Colon (tissue), 2 donors: ENCODE results near the gene BANP.
"Not testable (repeated sequence)": the region's sequence is repeated elsewhere in the genome, so short reads cannot be mapped to it uniquely, and the experiment has no call there.

Experiments
- FAIRE-seq: peaks from 2 replicates; lab custom pipeline; 2012; peaks lifted over from hg19 to GRCh38; lab: Jason Lieb, UNC
- donor health status: control.
- donor health status: control.

Gene BANP, protein sequence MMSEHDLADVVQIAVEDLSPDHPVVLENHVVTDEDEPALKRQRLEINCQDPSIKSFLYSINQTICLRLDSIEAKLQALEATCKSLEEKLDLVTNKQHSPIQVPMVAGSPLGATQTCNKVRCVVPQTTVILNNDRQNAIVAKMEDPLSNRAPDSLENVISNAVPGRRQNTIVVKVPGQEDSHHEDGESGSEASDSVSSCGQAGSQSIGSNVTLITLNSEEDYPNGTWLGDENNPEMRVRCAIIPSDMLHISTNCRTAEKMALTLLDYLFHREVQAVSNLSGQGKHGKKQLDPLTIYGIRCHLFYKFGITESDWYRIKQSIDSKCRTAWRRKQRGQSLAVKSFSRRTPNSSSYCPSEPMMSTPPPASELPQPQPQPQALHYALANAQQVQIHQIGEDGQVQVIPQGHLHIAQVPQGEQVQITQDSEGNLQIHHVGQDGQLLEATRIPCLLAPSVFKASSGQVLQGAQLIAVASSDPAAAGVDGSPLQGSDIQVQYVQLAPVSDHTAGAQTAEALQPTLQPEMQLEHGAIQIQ

GRCh38 chr16:87950765-87951551, at the start of gene BANP:
TSS of gene BANP (plus strand) at chr16:87951434. CDS start at chr16:87975116, 23,682 bp downstream.
- no peak for FAIRE-seq

DNA sequence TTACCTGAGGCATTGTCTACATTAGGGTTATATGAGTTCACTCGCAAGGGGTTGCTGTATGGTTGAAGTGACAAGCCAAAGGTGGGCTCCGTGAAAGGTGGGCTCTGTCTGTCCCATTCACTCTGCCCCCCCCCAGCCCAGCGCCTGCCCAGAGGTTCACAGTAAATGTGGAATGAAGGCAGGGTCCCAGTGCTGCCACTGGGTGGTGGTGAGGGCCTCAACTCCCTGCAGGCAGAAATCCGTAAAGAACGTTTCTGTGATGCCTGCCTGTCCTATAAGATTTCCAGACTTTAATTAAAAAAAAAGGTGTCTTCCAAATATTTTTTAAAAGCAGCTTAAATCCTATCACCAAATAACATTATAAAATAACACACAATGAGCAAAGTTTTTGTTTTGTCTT, 46.3 kb upstream of the BANP start:
- FAIRE-seq, result not testable (repeated sequence)

GRCh38 chr16:87905521-87905920, 45.7 kb upstream of the BANP start:
- FAIRE-seq, result not testable (repeated sequence)

- not testable (repeated sequence) for FAIRE-seq
Observed at GRCh38 chr16:87908101-87908500, 43.1 kb upstream of the BANP start.

GRCh38 chr16:87909203-87909935, 41.9 kb upstream of the BANP start:
- not testable (repeated sequence) for FAIRE-seq

DNA sequence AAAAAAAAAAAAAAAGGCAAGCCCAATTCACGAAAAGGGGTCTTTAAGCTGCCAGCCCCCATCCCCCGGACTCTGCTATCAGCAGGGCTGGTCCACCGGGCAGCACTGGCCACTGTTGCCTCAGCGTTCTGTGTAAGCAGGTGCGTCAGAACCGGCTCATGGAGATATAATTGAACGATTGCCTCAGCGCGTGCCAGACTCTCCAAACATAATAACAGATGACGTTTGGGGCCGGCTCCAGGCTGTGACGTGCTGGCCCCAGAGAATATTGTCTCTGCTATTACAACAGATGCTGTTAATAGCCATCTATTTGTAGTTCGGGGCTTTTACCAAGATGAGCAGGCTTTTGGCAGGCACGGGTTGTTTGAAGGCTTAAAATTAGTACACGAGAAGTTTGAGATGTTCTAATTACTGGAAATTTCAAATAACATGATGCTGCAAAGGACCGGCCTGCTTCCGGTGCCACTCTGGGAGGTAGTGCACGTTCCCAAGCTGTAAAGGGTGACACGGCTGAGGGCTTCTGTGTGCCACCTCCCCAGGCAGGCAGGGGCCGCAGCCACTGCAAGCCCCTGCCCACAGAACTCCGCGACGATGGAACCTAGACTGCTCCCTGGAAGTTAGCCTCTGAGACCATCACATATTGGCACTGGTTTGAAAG, 40.0 kb upstream of the BANP start:
- FAIRE-seq, result not testable (repeated sequence)

DNA sequence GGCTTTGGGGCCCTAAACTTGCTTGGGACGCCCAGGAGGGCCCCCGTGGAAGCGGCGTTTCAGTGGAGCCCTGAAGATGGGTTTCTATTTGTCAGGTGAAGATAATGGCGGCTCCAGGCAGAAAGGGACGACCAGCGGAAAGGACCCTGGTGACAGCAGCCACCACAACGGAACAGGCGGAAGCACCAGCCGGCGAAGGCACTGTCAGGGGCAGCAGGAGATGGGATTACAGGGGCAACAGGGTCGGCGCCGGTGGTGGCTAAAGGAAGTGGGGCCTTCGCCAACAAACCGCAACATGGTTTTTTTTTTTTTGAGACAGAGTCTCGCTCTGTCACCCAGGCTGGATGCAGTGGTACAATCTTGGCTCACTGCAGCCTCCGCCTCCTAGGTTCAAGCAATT, 38.5 kb upstream of the BANP start:
- FAIRE-seq, result not testable (repeated sequence)

DNA sequence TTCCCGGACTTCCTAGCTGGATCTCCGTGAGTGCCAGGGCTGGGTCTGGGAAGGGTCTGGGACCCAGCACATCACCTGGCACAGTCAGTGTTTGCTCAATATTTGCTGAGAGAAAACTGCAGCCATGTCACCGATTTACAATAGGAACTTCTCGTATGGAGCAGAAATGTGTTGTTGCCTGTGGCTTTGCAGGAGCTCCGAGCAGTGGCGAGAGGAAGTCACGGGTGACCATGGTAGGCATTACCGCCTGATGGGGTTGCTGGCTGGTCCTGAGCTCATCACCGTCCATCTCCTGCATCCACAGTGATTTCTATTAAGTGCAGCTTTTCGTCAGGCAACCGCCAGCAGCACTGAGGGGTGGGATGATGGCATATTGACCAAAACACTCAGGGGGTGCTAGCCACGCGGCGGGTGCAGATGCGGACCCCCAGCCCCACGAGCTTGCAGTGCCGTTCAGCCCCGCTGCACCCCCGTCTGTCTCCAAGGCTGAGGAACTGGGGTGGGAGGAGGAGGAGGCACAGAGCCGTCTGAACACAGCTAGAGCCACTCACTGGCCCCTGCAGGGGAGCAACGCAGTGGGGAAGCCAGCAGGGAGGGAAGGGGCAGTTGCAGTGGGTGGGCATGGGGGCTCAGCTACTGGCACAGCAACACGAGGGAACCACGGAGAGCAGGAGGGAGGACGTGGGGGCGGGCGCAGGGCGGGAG, 37.1 kb upstream of the BANP start:
- not testable (repeated sequence) for FAIRE-seq

DNA sequence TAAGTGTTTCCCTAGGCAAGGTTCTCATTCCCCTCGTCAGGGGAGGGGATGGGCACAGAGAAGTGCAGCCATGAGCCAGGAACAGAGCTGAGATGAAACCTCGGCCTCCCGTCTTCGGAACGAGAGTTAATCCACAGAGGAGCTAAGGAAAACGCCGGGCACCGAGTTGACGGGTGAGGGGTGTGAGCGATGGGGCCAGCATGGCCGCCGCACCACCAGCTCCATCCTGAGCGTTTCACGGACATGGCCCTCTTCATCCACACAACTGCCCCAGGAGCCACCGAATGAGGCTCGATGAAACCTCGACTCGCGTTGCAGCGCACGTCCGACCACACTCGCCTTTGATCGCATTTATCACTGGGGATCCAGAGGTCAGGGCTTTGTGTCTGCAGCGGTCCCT, 36.4 kb upstream of the BANP start:
- FAIRE-seq, result no peak

DNA sequence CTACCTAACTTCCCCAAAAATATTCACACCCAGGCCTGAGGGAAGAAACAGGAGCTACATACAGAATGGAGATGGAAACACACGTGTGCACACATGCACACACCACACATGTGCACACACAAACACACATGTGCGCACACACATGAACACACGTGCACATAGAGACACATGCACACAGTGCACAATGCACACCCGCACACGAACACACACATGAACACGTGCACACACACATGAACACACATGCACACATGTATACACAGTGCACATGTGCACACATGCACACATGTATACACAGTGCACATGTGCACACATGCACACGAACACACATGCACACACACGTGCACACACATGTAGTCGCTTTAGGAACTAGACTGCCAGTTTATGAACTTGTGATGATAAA, 33.7 kb upstream of the BANP start:
- no peak for FAIRE-seq

GRCh38 chr16:87918338-87918737, 32.9 kb upstream of the BANP start:
- FAIRE-seq, result no peak

- no peak for FAIRE-seq
Observed at GRCh38 chr16:87918866-87919680, 32.2 kb upstream of the BANP start.

DNA sequence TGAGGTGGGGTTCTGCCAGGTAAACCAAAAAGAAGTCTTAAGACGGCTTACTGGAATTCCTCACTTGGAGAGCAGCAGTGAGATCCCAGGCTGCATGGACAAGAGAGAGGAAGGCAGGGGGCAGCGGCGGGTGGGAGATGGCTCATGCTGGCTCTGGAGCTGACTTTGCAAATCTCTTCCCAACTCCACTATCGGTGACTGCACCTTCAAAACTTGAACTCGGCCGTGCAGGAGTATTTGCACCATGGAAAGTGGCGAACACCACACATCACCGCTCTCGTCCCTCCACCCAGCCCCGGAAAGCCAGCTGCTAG, 31.6 kb upstream of the BANP start:
- no peak for FAIRE-seq

- no peak for FAIRE-seq
Observed at GRCh38 chr16:87921236-87921773, 29.9 kb upstream of the BANP start.

DNA sequence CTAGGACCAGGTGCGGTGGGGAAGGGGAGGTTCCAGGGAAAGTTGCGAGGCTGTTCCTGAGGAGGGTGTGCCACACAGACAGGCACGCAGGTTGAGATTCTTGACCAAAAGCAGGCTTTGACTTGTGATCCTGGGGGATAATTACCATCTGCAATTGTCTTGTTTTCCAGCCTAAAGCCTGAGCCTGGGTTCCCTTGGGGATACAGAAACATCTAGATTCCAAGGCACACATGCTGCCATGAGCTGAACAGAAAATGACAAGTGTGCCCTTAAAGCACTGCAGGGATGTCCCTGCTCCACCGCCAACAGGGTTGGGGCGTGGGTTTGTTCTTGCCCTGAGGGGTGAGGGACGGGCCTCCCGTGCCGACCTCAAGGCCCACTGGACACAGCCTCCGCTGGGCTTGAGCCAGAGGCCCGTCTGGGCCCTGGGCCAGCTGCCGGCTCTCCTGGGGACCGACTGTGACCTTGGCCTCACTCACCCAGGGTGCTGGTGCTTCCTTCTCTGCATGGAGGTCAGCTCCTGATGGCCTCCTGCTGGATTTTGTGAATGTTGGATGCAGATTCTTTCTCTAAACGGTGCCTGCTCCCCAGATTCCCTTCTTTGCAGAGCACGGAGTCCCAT, 28.9 kb upstream of the BANP start:
- FAIRE-seq, result no peak

GRCh38 chr16:87924041-87924810, 27.0 kb upstream of the BANP start:
- FAIRE-seq, result no peak

DNA sequence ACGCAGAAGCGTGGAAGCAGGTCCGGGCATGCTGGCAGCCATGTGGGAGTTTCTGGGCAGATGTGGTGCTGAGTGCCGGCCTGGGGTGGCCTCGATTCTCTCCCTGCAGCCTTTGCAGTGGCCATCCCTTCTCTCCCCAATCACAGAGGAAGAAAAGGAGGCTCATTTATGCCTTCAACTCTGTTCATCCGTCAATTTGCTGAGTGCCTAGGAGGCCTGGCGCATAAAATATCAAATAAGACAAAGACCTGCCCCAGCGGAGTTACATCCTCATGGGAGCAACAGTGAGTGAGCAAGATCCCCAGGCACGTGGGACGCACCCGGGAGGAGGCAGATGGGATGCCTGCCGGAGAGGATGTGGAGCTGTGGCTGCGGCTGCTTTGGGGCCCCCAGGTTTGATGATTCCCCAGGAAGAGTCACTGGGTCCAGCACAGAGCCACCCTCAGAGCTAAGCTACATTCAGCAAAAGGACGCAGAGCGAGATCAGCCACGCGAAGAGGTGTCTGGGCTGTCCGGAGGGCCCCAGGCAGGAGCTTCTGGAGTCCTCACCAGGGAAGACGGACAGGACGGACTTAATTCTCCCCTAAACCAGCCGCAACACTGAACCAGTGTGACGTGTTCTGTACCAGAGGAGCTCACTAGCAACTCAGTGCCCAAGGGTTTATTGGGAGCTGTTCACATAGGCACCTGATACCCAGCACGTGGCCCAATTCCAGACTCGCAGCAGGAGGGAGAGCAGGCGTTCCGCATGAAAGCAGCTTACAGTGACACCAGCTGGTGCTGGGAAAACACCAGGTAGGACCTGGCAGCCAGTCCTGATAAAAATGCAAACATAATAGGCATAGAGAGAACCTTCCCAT, 26.2 kb upstream of the BANP start:
- no peak for FAIRE-seq
